ENCODE data around the gene MED12. TPM values are rescaled to one million over a fixed set of nuclear protein-coding genes. Genes with fewer than 3 reads are reported as not detected.
A peak's percentile ranks its signal among the peaks of the same experiment; 100 is the strongest.

MED12 gene
- total RNA-seq, 1 donor from 2014 or later, result 48.5 TPM

- DNase-seq (no peak), ATAC-seq (no peak)
- Histone ChIP-seq H3K27ac (no peak overlapping the region), H3K36me3 (no peaks in the 10 kb centered on the region), H3K4me3 (no peak overlapping the region), H3K4me1 (no peaks in the 10 kb centered on the region), H3K27me3 (no peaks in the 10 kb centered on the region), H3K9me3 (no peaks in the 10 kb centered on the region)
- intact Hi-C loops (cut with DNase I), result no loop called here
- TF ChIP-seq CTCF (IDR thresholded peaks at IDR 0.05), result no peak
Measured at GRCh38 chrX:71102292-71102691, 16.1 kb upstream of the MED12 start.

GRCh38 chrX:71103110-71103983 lies 15.0 kb upstream of the MED12 start:
- intact Hi-C loops (cut with DNase I), result no loop called here
- H3K9me3 ChIP-seq, result no peaks in the 10 kb centered on the region
- H3K27me3 ChIP-seq, result no peaks in the 10 kb centered on the region
- peak overlapping the region; percentile 42 for H3K27ac ChIP-seq
- H3K36me3 ChIP-seq, result no peaks in the 10 kb centered on the region
- DNase-seq, result no peak
- ATAC-seq, result peak; percentile 71
- H3K4me3 ChIP-seq, result no peak overlapping the region
- no peak for TF ChIP-seq CTCF (IDR thresholded peaks at IDR 0.05)
- no peaks in the 10 kb centered on the region for H3K4me1 ChIP-seq

- H3K36me3 ChIP-seq, result no peaks in the 10 kb centered on the region
- intact Hi-C loops (cut with DNase I), result no loop called here
- TF ChIP-seq CTCF (IDR thresholded peaks at IDR 0.05), result no peak
- H3K4me3 ChIP-seq, result no peak overlapping the region
- DNase-seq, result no peak
- H3K9me3 ChIP-seq, result no peaks in the 10 kb centered on the region
- H3K4me1 ChIP-seq, result no peaks in the 10 kb centered on the region
- no peak for ATAC-seq
- H3K27me3 ChIP-seq, result no peaks in the 10 kb centered on the region
- H3K27ac ChIP-seq, result no peak overlapping the region
Measured at GRCh38 chrX:71105628-71106027, 12.8 kb upstream of the MED12 start.

GRCh38 chrX:71106427-71106826 lies 12.0 kb upstream of the MED12 start, which contains the start of gene CXorf65:
Gene CXorf65, minus strand, starts transcription at chrX:71106740. Its CDS starts 184 bp downstream, at chrX:71106556.
- ATAC-seq (no peak), DNase-seq (no peak)
- Histone ChIP-seq H3K36me3 (no peaks in the 10 kb centered on the region), H3K4me1 (no peaks in the 10 kb centered on the region), H3K27ac (no peak within 1 kb of the TSS), H3K4me3 (no peak within 1 kb of the TSS), H3K9me3 (no peaks in the 10 kb centered on the region), H3K27me3 (no peaks in the 10 kb centered on the region)
- no peak for TF ChIP-seq CTCF (IDR thresholded peaks at IDR 0.05)
- intact Hi-C loops (cut with DNase I), result no loop called here

GRCh38 chrX:71107245-71107644 lies 11.2 kb upstream of the MED12 start:
- Histone ChIP-seq H3K36me3 (no peaks in the 10 kb centered on the region), H3K4me3 (no peak overlapping the region), H3K9me3 (no peaks in the 10 kb centered on the region), H3K4me1 (no peaks in the 10 kb centered on the region), H3K27ac (no peak overlapping the region), H3K27me3 (no peaks in the 10 kb centered on the region)
- DNase-seq (no peak), ATAC-seq (no peak)
- no peak for TF ChIP-seq CTCF (IDR thresholded peaks at IDR 0.05)
- intact Hi-C loops (cut with DNase I), result no loop called here
